Gastrocnemius medialis (tissue), 4 donors: Measurements from ENCODE around the gene CCL1. TPM values are rescaled to one million over a fixed set of nuclear protein-coding genes. Genes with fewer than 3 reads are reported as not detected.

ENCODE experiments used
- ATAC-seq, 2 donors: fragments of 150-250 bp; one replicate each; pipeline ENCODE4 v1.9.1; 2016
- DNase-seq, 2 donors: peaks; one replicate each; pipeline ENCODE4 v3.0.0-alpha.2; 2019
- H3K27ac ChIP-seq, 4 donors: fragments of 200-600 bp; sonication (generic); 1 replicate in 1 of 4; 2 replicates in 3 of 4; pipeline ENCODE4 v1.5.1; 2016 to 2018; ENCODE audit warnings: mild to moderate bottlenecking in 2 of 4, moderate library complexity in 1 of 4
- H3K27me3 ChIP-seq, 3 donors: fragments of 200-600 bp; sonication (generic) in 2 of 3; 1 replicate in 1 of 3; 2 replicates in 2 of 3; pipeline versions ENCODE4 v1.5.1 to v1.6.0; 2016 to 2019; ENCODE audit warnings: mild to moderate bottlenecking in 1 of 3, moderate library complexity in 1 of 3
- H3K36me3 ChIP-seq, 2 donors: fragments of 200-600 bp; sonication (generic) in 1 of 2; one replicate each; pipeline ENCODE4 v1.5.1; 2017 to 2018
- H3K4me1 ChIP-seq, 2 donors: fragments of 200-600 bp; sonication (generic) in 1 of 2; one replicate each; pipeline ENCODE4 v1.5.1; 2016 to 2017; ENCODE audit warnings: mild to moderate bottlenecking in 2 of 2
- H3K4me3 ChIP-seq, 4 donors: fragments of 200-600 bp; sonication (generic) in 3 of 4; 1 replicate in 1 of 4; 2 replicates in 3 of 4; pipeline ENCODE4 v1.5.1; 2016 to 2019; ENCODE audit warnings: mild to moderate bottlenecking in 2 of 4
- H3K9me3 ChIP-seq, 3 donors: fragments of 200-600 bp; sonication (generic) in 2 of 3; 1 replicate in 1 of 3; 2 replicates in 2 of 3; pipeline ENCODE4 v1.5.1; 2016 to 2019
- CTCF ChIP-seq, 5 experiments: fragments of 450-650 bp in 3 of 5; fragments of 200-600 bp in 2 of 5; sonication (generic) in 2 of 5; IDR thresholded peaks in 4 of 5; conservative IDR thresholded peaks in 1 of 5; 1 replicate in 4 of 5; 2 replicates in 1 of 5; pipeline ENCODE4 v1.5.1; 2016 to 2019; ENCODE audit warnings: antibody characterized with exemption in 5 of 5, mild to moderate bottlenecking in 3 of 5, moderate library complexity in 3 of 5
- POLR2A ChIP-seq, 2 donors: fragments of 450-650 bp; IDR thresholded peaks; one replicate each; pipeline ENCODE4 v1.6.1; 2017; ENCODE audit warnings: antibody characterized with exemption in 2 of 2, mild to moderate bottlenecking in 2 of 2, moderate library complexity in 2 of 2
- in situ Hi-C, 4 donors: fragments of 200-750 bp; cut with MboI; loops; one replicate each; pipeline versions ENCODE4 v1.15.0 to v1.8.0; 2017; ENCODE audit warnings: low sequenced_read_pairs in 4 of 4
- intact Hi-C: fragments of 100-400 bp; cut with DNase I; formaldehyde crosslinking; loops from one replicate; pipeline ENCODE4 v1.15.1; 2023; ENCODE audit warnings: low total_unique reads
- total RNA-seq, 4 donors: library from RNA; depleted of rRNA; stranded (reverse); fragments of >200 nt; gene quantifications; one replicate each; pipeline versions ENCODE4 v1.1.0 to v1.2.3, GENCODE V29; 2016

The CCL1 gene
- total RNA-seq, 4 donors from 2014 or later: not detected

- ATAC-seq (no peak), DNase-seq (no peak)
- in situ Hi-C loops (no loop called here), intact Hi-C loops (no loop called here)
- Histone ChIP-seq H3K36me3 (no peaks in the 10 kb centered on the region), H3K27me3 (no peaks in the 10 kb centered on the region), H3K4me1 (no peaks in the 10 kb centered on the region), H3K4me3 (no peak overlapping the region), H3K27ac (no peak overlapping the region), H3K9me3 (no peaks in the 10 kb centered on the region)
- TF ChIP-seq POLR2A (IDR thresholded peaks at IDR 0.05) (no peak), CTCF (IDR thresholded peaks at IDR 0.05 in 4 of 5, conservative IDR thresholded peaks at IDR 0.05 in 1 of 5) (no peak)
Measured at GRCh38 chr17:34386343-34386696, 23.3 kb upstream of the CCL1 start.

GRCh38 chr17:34384822-34385605 is 22.0 kb upstream of the CCL1 start:
- H3K36me3 ChIP-seq: no peaks in the 10 kb centered on the region
- H3K9me3 ChIP-seq: no peaks in the 10 kb centered on the region
- intact Hi-C loops (no loop called here), in situ Hi-C loops (no loop called here)
- ATAC-seq (no peak), DNase-seq (no peak)
- no peak overlapping the region for H3K27ac ChIP-seq
- no peak overlapping the region for H3K4me3 ChIP-seq
- peaks cover 0 to 1% (median 0%) of the 10 kb centered on the region in 3 donors for H3K27me3 ChIP-seq
- TF ChIP-seq POLR2A (IDR thresholded peaks at IDR 0.05) (no peak), CTCF (IDR thresholded peaks at IDR 0.05 in 4 of 5, conservative IDR thresholded peaks at IDR 0.05 in 1 of 5) (no peak)
- H3K4me1 ChIP-seq: no peaks in the 10 kb centered on the region

- TF ChIP-seq POLR2A (IDR thresholded peaks at IDR 0.05) (no peak), CTCF (IDR thresholded peaks at IDR 0.05 in 4 of 5, conservative IDR thresholded peaks at IDR 0.05 in 1 of 5) (no peak)
- Histone ChIP-seq H3K4me3 (no peak overlapping the region), H3K36me3 (no peaks in the 10 kb centered on the region), H3K27ac (no peak overlapping the region), H3K4me1 (no peaks in the 10 kb centered on the region), H3K9me3 (no peaks in the 10 kb centered on the region), H3K27me3 (peaks cover 0 to 4% (median 3%) of the 10 kb centered on the region in 3 donors)
- no peak for ATAC-seq
- in situ Hi-C loops: no loop called here
- DNase-seq: no peak
- intact Hi-C loops: no loop called here
Measured at GRCh38 chr17:34384271-34384670, 21.2 kb upstream of the CCL1 start.

GRCh38 chr17:34383216-34383615 is 20.2 kb upstream of the CCL1 start:
- no peak for ATAC-seq

More at GRCh38 chr17:34383216-34383615, 20.2 kb upstream of the CCL1 start:
- Histone ChIP-seq H3K36me3 (no peaks in the 10 kb centered on the region), H3K4me3 (no peak overlapping the region), H3K27me3 (peaks cover 0 to 4% (median 3%) of the 10 kb centered on the region in 3 donors), H3K9me3 (no peaks in the 10 kb centered on the region), H3K4me1 (no peaks in the 10 kb centered on the region), H3K27ac (no peak overlapping the region)
- no peak for DNase-seq
- intact Hi-C loops (no loop called here), in situ Hi-C loops (no loop called here)
- TF ChIP-seq CTCF (IDR thresholded peaks at IDR 0.05 in 4 of 5, conservative IDR thresholded peaks at IDR 0.05 in 1 of 5): no peak
- TF ChIP-seq POLR2A (IDR thresholded peaks at IDR 0.05): no peak
